Renal cortex interstitium (tissue), 11 donors: ENCODE measurements around the gene MLLT3. TPM values are rescaled to one million over a fixed set of nuclear protein-coding genes. Genes with fewer than 3 reads are reported as not detected.
"Not testable (repeated sequence)": the region's sequence is repeated elsewhere in the genome, so short reads cannot be mapped to it uniquely, and the experiment has no call there.

Experiments used
- DNase-seq, 11 donors: peaks; one replicate each; pipeline ENCODE4 v3.0.0-alpha.2; 2013; ENCODE audit warnings: low read depth in 9 of 11, low spot score in 4 of 11; ENCODE audit errors: extremely low read depth in 1 of 11
- polyA plus RNA-seq, 3 donors: library from polyadenylated mRNA; unstranded; fragments of 120-200 nt; gene quantifications; one replicate each; pipeline ENCODE4 v1.2.1, GENCODE V29; 2013; ENCODE audit not compliant: insufficient read length in 3 of 3

MLLT3 gene
- polyA plus RNA-seq, 3 donors: 27.5 to 34.1 (median 32.6) TPM

DNA sequence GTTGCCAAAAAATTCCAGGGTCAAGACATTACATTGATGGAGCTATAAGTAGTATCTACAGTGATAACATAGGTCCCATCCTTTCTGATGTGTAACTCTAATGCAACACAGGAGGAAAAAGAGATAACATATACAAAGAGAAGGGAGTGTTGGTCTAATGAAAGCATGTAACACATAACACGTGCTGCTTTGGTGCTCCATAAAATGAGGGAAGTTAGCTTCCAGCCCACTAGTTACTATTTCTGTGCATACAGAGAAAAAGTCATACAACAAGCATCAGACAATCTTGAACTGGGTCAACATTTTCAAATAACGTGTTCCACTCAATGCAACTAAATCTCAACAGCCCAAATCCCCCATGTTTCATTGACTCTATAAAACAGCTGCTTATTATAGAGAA lies 11.7 kb downstream of the MLLT3 start:
- DNase-seq: no peak

DNA sequence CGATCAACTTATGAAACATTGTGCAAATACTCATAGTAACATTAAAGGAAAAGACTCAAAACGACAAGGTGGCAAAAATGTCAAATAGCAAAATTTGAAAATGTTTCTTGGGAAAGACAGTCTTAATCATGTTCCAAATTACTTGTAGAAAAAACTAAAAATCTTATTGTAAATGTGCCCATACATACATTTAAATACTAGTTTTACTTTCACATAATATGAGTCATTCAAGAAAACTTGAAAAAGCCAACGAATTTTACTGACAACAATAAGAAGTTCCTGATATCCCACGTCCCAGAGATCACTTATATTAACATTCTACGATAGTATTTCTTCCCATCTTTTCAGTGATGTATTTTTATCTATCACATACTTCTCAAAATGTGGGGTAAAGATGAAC lies 13.7 kb downstream of the MLLT3 start:
- DNase-seq: no peak

GRCh38 chr9:20606652-20607051 lies 15.6 kb downstream of the MLLT3 start:
- no peak for DNase-seq

- DNase-seq: no peak
Observed at GRCh38 chr9:20604562-20604961, 17.7 kb downstream of the MLLT3 start.

DNA sequence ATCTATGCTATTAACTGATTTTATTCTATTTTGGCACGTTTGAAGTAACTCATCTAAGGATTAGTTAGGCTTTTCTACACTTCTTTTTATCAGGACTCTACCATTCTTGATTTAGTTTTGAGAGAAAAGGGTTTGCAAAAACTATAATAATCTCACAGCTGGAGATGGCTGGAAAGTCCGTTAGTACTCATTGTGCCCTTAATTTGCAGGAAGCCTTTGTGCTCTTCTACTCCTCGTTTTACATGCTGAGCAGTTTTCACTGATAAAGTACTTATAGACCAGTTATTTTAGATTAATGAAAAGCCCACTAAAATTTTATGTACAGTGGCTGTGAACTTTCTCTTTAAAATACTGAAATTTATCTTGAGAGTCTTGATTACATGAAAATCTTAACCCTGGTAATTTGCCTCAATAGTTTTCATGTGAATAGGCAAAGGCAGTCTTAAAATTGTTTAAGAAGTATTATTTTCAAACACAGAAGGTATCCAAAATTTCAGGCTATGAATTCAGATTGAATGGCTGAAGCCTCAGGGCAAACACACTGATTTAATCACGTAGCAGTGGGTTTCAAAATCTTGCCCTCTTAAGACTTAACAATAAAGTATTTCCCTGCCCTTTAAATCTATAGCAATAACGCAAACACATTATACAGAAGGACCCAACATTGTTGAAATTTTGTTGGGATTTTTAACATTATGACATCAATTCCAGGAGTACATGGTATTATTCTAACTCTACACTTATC lies 18.6 kb downstream of the MLLT3 start:
- DNase-seq: no peak

DNA sequence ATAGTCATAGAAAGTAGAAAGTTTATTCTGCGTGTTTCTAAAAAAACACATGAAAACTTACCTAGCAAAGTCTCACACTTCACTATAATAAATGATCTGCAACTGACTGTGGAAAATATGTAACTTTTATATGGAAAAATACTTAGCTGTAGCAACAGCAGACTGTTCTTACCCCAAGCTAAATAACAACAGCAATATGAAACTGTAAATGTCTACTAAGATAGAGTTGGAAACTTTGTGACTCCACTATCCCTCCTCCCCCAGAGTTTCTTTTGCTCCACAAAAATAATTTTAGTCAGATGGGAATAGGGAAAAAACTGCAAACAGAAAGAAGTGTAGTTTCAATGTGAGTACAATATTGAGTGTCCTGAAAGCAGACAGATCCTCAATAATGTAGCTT lies 21.0 kb downstream of the MLLT3 start:
- no peak for DNase-seq

DNA sequence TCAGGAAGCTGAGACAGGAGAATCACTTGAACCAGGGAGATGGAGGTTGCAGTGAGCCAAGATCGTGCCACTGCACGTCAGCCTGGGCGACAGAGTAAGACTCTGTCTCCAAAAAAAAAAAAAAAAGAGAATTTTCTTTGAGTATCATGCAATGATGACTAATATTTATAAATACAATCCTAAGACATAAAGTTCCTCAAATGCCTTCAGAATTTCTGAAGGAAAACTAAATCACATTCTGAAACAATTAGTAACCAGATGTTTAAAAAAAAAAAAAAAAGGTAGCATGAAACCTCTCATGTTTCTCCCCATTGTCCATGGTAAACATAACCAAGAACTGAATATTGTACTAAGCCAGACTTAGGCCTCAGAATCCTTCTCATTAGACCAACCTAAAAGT lies 23.1 kb downstream of the MLLT3 start:
- no peak for DNase-seq

DNA sequence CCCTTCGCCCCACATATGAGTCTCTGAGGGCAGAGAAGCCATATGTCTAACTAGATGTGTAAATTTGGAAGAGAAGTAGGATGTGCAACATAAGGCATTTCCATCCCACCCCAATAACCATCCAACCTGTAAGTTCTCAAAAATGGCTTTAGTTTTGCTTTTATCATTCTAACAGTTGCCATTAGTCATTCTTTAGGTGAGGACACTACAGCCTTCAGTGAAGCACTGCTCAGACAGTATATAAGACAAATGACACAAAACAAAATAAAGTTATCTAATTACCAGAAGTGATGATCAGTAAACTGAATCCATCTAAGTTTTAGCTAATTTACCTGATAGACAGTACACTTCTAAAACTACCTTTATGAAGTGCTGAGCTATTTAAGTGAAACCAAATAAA lies 23.9 kb downstream of the MLLT3 start:
- DNase-seq: no peak

DNA sequence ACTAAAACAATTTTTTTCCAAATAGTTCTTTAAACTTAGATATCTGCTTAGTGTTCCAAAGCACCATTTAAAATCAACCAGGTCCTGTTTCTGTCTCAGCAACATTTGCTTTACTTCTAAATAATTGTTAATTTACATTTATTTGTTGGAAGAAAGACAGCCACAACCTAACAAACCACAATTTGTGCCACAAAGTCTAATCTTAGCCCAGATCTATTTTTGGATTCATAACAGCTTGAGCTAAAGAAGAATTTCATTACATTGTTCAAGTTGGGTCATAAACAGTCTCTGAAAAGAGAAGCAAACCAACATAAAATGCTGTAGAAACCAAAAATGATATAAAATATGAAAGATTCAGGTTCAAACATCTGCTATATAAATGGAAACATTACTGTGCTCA lies 24.4 kb downstream of the MLLT3 start:
- no peak for DNase-seq

DNA sequence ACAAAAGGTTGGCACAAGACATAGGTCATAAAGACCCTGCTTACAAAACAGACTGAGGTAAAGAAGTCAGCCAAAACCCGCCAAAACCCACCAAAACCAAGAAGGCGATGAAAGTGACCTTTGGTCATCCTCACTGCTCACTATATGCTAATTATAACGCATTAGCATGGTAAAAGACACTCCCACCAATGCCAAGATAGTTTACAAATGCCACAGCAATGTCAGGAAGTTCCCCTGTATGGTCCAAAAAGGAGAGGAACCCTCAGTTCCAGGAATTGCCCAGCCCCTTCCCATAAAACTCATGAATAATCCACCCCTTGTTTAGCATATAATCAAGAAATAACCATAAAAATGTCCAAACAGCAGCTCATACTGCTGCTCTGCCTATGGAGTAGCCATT lies 27.7 kb downstream of the MLLT3 start:
- DNase-seq: no peak

GRCh38 chr9:20593537-20593936 lies 28.8 kb downstream of the MLLT3 start:
- no peak for DNase-seq

GRCh38 chr9:20593105-20593504 lies 29.2 kb downstream of the MLLT3 start:
- DNase-seq: no peak

- DNase-seq: no peak
Observed at GRCh38 chr9:20592673-20593072, 29.6 kb downstream of the MLLT3 start.

GRCh38 chr9:20591223-20591622 lies 31.1 kb downstream of the MLLT3 start:
- no peak for DNase-seq

DNA sequence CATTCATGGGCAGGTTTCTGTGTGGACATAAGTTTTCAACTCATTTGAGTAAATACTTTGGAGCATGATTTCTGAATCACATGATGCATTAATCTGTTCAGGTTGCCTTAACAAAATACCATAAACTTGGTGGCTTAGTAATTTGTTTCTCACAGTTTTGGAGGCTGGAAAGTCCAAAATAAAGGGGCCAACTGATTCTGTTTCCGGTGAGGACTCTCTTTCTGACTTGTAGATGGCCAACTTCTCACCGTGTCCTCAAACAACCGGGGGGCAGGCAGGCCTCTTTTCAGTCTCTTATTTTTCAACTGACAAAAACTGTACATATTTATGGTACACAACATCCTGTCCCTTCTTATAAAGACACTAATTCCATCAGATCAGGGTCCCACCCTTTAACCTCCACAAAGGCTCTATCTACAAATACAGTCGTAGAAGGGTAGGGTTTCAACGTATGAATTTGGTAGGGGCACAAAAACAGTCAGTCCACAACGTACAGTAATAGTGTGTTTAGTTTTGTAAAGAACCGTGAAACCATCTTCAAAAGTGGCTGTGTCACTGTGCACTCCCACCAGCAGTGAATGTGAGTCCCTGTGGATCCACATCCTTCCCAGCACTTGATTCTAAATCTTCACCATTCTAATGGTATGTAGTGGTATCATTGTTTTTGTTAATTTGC lies 37.2 kb downstream of the MLLT3 start:
- DNase-seq: no peak

GRCh38 chr9:20583088-20583487 lies 39.2 kb downstream of the MLLT3 start:
- DNase-seq: not testable (repeated sequence)

DNA sequence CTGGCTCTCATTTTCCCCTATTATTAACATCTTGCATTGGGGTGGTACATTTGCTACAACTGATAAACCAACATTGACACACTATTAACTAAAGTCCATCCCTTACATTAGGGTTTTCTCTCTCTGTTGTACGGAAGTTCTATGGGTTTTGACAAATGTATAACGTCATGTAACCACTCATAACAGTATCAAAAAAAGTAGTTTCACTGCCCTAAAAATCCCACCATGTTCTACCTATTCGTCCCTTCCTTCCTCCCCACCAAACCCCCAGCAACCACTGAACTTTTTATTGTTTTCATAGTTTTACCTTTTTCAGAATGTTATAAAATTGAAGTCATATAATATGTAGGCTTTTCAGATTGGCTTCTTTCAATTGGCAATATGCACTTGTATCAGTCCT lies 40.1 kb downstream of the MLLT3 start:
- no peak for DNase-seq

DNA sequence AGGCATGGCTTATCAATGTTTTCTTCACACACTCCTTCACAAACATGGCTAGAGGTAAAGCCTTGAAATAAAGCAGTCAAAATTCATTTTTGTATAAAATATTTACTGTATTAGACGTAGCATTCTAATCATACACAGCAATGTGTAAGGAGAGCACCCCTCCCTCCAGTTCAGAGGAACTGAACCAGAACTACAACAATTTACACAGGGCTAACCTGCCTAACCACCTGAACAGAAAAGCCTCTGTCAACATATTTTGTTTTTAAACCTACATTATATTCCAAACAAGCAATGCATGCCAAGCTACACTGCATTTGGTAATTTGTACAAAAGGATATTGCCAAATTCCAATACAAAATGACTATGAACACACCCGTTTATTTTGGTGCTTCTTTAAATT lies 41.6 kb downstream of the MLLT3 start:
- peak in 1 of 11 donors; percentile 5 for DNase-seq

DNA sequence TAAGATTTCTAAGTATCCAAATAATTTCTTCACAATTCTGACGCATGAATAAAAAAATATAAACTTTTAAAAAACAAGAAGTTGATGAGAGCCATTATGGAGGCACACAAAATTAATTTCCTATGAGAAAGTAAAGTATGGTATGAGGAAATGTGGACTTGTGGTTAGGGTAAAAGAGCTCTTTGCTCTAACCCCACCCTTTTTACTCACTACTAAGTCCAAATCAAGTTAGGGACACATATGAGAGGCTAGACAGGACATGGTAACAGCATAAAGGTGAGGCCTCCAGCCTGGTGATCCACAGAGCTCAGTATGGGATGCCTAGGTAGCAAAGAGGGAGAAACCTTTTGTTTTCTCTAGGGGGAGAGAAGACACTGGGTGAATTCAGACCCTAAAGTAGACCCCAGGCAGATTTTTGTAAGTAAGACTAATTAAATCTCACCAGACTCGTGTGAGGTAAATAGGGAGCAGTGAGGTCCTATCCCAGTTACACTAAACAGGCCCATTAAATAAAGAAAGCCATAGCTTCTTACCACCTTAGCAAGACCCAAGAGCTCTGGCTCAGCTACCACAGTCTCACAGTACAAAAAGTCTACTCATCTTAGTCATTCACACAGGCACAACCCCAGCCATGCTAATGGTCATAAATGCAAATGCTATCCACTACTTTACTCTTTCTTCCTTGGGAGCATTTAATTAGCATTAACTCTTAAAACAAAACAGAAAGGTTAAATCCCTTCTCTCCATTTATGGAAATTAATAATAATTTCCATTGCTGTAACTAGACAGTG lies 42.6 kb downstream of the MLLT3 start:
- DNase-seq: no peak

DNA sequence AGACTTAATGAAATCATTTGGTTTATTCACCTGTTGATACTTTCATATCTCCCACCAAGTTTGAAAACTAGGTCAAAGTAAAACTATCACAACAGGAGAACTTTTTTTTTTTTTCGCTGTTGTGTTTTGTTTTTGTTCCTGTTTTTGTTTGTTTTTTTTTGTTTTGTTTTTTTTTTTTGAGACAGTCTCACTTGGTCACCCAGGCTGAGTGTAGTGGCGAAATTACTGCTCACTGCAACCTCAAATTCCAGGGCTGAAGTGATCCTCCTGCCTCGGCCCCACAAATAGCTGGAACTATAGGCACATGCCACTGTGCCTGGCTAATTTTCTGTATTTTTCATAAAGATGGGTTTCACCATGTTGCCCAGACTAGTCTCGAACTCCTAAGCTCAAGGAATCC lies 49.3 kb downstream of the MLLT3 start:
- no peak for DNase-seq
